GM19324 (cell line): ENCODE results near the gene NR6A1.

Source experiments
- ATAC-seq: cut with Tn5 transposase; IDR thresholded peaks from one replicate; pipeline ENCODE4 v1.9.1; 2021; ENCODE audit warnings: mild to moderate bottlenecking, moderate library complexity; ENCODE audit not compliant: unreplicated experiment, low FRiP score

NR6A1 gene

GRCh38 chr9:124551472-124552272 lies 219.4 kb downstream of the NR6A1 start:
- ATAC-seq = no peak

GRCh38 chr9:124550072-124550471 lies 221.0 kb downstream of the NR6A1 start:
- no peak for ATAC-seq

GRCh38 chr9:124549016-124549415 lies 222.1 kb downstream of the NR6A1 start:
- no peak for ATAC-seq

- ATAC-seq = no peak
These were observed 226.6 kb downstream of the NR6A1 start for GRCh38 chr9:124544535-124544934.

GRCh38 chr9:124541824-124542223 lies 229.3 kb downstream of the NR6A1 start:
- no peak for ATAC-seq

GRCh38 chr9:124537926-124538325 lies 233.2 kb downstream of the NR6A1 start:
- ATAC-seq = no peak

GRCh38 chr9:124535846-124536245 lies 235.3 kb downstream of the NR6A1 start:
- no peak for ATAC-seq

GRCh38 chr9:124532897-124533296 lies 238.2 kb downstream of the NR6A1 start:
- ATAC-seq = no peak

- ATAC-seq = no peak
These were observed 240.0 kb downstream of the NR6A1 start for GRCh38 chr9:124531115-124531514.

GRCh38 chr9:124530246-124530645 lies 240.9 kb downstream of the NR6A1 start:
- no peak for ATAC-seq

GRCh38 chr9:124527781-124528180 lies 243.3 kb downstream of the NR6A1 start:
- ATAC-seq = no peak

- ATAC-seq = no peak
These were observed 244.9 kb downstream of the NR6A1 start for GRCh38 chr9:124526174-124526573.

- no peak for ATAC-seq
These were observed 248.7 kb downstream of the NR6A1 start for GRCh38 chr9:124522121-124523098.

- no peak for ATAC-seq
These were observed 250.0 kb downstream of the NR6A1 start for GRCh38 chr9:124521142-124521541.

- no peak for ATAC-seq
These were observed 250.9 kb downstream of the NR6A1 start for GRCh38 chr9:124520206-124520596.

GRCh38 chr9:124518116-124518515 lies 253.0 kb downstream of the NR6A1 start:
- no peak for ATAC-seq

GRCh38 chr9:124517600-124517999 lies 253.5 kb downstream of the NR6A1 start:
- no peak for ATAC-seq

GRCh38 chr9:124514874-124515273 lies 256.2 kb downstream of the NR6A1 start:
- no peak for ATAC-seq

GRCh38 chr9:124514125-124514524 lies 257.0 kb downstream of the NR6A1 start:
- no peak for ATAC-seq

- ATAC-seq = no peak
These were observed 257.6 kb downstream of the NR6A1 start for GRCh38 chr9:124513376-124513994.

GRCh38 chr9:124512806-124513204 lies 258.3 kb downstream of the NR6A1 start:
- no peak for ATAC-seq
